Gastrocnemius medialis (tissue), 4 donors: ENCODE results near the gene RBM6.

Experiments
- POLR2A ChIP-seq, 2 donors: fragments of 450-650 bp; IDR thresholded peaks; one replicate each; pipeline ENCODE4 v1.6.1; 2017; ENCODE audit warnings: antibody characterized with exemption in 2 of 2, mild to moderate bottlenecking in 2 of 2, moderate library complexity in 2 of 2
- TF ChIP-seq, protein P1 (sequence below), 5 experiments: fragments of 450-650 bp in 3 of 5; fragments of 200-600 bp in 2 of 5; sonication (generic) in 2 of 5; IDR thresholded peaks in 4 of 5; conservative IDR thresholded peaks in 1 of 5; 1 replicate in 4 of 5; 2 replicates in 1 of 5; pipeline ENCODE4 v1.5.1; 2016 to 2019; ENCODE audit warnings: antibody characterized with exemption in 5 of 5, mild to moderate bottlenecking in 3 of 5, moderate library complexity in 3 of 5

DNA sequence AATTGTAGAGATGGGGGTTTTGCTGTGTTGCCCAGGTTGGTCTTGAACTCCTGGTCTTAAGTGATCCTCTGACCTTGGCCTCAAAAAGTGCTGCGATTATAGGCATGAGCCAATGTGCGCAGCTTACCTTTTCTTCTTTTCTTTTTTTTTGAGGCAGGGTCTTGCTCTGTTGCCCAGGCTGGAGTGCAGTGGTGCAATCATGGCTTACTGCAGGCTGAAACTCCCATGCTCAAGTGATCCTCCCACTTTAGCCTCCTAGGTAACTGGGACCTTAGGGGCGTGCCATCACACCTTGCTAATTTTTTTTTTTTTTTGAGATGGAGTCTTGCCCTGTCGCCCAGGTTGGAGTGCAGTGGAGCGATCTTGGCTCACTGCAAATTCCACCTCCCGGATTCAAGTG is 13.0 kb downstream of the RBM6 start:
- no peak for TF ChIP-seq POLR2A (IDR thresholded peaks at IDR 0.05)
- TF ChIP-seq, protein P1, sequence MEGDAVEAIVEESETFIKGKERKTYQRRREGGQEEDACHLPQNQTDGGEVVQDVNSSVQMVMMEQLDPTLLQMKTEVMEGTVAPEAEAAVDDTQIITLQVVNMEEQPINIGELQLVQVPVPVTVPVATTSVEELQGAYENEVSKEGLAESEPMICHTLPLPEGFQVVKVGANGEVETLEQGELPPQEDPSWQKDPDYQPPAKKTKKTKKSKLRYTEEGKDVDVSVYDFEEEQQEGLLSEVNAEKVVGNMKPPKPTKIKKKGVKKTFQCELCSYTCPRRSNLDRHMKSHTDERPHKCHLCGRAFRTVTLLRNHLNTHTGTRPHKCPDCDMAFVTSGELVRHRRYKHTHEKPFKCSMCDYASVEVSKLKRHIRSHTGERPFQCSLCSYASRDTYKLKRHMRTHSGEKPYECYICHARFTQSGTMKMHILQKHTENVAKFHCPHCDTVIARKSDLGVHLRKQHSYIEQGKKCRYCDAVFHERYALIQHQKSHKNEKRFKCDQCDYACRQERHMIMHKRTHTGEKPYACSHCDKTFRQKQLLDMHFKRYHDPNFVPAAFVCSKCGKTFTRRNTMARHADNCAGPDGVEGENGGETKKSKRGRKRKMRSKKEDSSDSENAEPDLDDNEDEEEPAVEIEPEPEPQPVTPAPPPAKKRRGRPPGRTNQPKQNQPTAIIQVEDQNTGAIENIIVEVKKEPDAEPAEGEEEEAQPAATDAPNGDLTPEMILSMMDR (IDR thresholded peaks at IDR 0.05 in 4 of 5, conservative IDR thresholded peaks at IDR 0.05 in 1 of 5): no peak
